Erythroblast (primary cell): ENCODE data around the gene CYSTM1.

Experiments
- GATA1 ChIP-seq: IDR thresholded peaks from 2 replicates; pipeline ENCODE4 v1.6.1; 2011; ENCODE audit warnings: low read depth, mild to moderate bottlenecking, control low read depth, low read length, moderate library complexity
- POLR2A ChIP-seq: IDR thresholded peaks from 2 replicates; pipeline ENCODE4 v1.6.1; 2011; ENCODE audit warnings: mild to moderate bottlenecking, low read length

DNA sequence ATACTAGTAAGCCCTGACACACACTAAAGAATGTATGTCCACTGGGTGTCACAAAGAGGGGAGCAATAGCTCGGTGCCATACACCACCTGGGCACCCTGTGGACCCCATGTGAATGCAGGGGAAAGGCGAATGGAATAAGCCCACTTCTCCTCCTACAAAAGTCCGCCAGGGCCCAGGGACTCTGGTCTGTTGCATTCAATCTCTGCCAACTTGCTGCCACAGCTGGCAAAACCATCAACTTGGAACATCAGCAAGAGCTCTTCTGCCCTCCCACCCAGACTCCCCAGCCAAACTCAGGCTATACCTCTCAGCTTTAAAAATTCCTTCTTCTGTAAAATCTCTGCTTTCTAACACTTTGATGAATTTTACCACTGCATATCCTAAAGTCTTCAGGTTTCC is 73.4 kb downstream of the CYSTM1 start:
- TF ChIP-seq POLR2A (no peak), GATA1 (no peak)
